ENCODE results near the gene TIMM9. TPM values are rescaled to one million over a fixed set of nuclear protein-coding genes. Genes with fewer than 3 reads are reported as not detected.

TIMM9 gene
- total RNA-seq, 6 donors from 2014 or later, result 8.7 to 24.3 (median 20.5) TPM

DNA sequence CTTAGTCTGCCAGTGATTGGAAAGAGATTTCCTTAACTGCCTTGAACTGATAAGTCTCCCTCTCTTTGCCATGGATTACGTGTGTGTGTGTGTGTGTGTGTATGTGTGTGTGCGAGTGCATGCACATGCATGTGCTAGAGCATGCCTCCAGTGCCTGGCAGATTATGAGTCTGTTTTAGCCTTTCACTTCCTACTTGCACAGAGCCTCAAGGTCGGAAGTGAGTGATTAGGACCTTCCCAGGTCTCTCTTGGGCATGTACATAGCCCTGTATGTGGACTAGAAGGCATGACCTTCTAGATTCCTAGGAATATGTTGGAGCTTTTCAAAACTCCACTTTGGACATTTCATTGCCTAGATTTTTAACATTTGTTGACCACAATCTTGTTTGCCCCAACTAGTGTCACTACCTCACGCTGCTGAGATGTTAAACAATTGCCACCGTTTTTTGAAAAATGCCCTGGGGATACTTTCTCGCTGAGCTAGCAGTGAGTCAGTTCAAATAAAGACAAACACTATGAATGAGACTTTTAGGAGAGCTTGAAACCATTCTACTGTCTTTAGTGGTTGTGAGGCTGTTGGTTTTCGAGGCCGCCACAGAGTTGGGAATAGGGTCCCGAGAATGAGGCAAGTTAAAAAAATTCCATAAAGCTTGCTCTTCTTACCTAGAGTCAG is 28.4 kb upstream of the TIMM9 start:
- no peak for TF ChIP-seq POLR2AphosphoS5 (IDR thresholded peaks at IDR 0.05)
- TF ChIP-seq POLR2A (IDR thresholded peaks at IDR 0.05), result no peak
- Histone ChIP-seq H3K4me3 (no peak overlapping the region), H3K4me1 (no peaks in the 10 kb centered on the region), H3K9me3 (no peaks in the 10 kb centered on the region), H3K27ac (no peak overlapping the region), H3K27me3 (no peaks in the 10 kb centered on the region), H3K36me3 (peaks cover 3 to 65% (median 23%) of the 10 kb centered on the region in 4 donors)
- 91 to 92% methylated on average over 9 of the region's 9 CpGs for WGBS, 2 donors
- DNase-seq (no peak), ATAC-seq (ENCODE audit: low FRiP score in 2 of 2) (no peak)

DNA sequence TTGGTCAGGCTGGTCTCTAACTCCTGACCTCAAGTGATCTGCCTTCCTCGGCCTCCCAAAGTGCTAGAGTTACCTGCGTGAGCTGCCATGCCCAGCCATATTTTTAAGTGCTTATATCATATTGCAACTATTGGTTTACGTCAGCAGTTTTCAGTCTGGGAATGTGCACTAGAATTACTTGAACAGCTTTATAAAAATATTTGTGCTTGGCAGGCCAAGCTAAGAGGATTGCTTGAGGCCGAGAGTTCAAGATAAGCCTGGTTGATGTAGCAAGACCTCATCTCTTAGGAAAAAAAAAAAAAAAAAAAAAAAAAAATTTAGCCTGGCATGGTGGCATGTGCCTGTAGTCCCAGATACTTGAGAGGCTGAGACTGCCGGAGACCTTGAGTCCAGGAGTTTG is 17.3 kb upstream of the TIMM9 start:
- ATAC-seq (ENCODE audit: low FRiP score in 2 of 2), result peak; percentile 6 to 81
- peaks cover 5 to 57% (median 28%) of the 10 kb centered on the region in 4 donors for H3K36me3 ChIP-seq
- H3K27me3 ChIP-seq, result no peaks in the 10 kb centered on the region
- no peaks in the 10 kb centered on the region for H3K9me3 ChIP-seq
- 65 to 77% methylated on average over 5 of the region's 5 CpGs for WGBS, 2 donors
- no peak overlapping the region for H3K27ac ChIP-seq
- peak in 1 of 2 donors; percentile 20 for DNase-seq
- H3K4me3 ChIP-seq, result no peak overlapping the region
- no peaks in the 10 kb centered on the region for H3K4me1 ChIP-seq
- TF ChIP-seq, protein P1, sequence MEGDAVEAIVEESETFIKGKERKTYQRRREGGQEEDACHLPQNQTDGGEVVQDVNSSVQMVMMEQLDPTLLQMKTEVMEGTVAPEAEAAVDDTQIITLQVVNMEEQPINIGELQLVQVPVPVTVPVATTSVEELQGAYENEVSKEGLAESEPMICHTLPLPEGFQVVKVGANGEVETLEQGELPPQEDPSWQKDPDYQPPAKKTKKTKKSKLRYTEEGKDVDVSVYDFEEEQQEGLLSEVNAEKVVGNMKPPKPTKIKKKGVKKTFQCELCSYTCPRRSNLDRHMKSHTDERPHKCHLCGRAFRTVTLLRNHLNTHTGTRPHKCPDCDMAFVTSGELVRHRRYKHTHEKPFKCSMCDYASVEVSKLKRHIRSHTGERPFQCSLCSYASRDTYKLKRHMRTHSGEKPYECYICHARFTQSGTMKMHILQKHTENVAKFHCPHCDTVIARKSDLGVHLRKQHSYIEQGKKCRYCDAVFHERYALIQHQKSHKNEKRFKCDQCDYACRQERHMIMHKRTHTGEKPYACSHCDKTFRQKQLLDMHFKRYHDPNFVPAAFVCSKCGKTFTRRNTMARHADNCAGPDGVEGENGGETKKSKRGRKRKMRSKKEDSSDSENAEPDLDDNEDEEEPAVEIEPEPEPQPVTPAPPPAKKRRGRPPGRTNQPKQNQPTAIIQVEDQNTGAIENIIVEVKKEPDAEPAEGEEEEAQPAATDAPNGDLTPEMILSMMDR (IDR thresholded peaks at IDR 0.05), result no peak
- TF ChIP-seq EP300 (IDR thresholded peaks at IDR 0.05) (peak in 1 of 4 donors; percentile 26), POLR2AphosphoS5 (IDR thresholded peaks at IDR 0.05) (no peak), POLR2A (IDR thresholded peaks at IDR 0.05) (no peak)

DNA sequence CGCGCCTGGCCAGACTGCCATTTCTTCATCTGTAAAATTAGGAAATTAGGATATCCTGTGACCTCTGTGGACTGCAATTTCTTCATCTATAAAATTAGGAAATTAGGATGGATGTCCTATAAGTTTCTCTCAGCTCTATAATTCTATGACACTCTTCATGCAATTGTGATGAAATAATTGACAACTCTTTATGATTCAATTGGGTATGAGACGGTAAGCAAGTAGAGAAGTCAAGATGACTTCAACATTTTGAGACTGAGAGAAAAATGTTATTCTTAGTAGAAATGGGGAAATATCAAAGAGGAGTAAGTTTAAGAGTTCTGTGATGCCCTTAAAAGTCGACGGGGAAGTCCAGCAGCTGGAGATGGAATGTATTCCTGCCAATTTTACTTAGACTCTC is 12.1 kb upstream of the TIMM9 start:
- no peaks in the 10 kb centered on the region for H3K27me3 ChIP-seq
- no peaks in the 10 kb centered on the region for H3K4me1 ChIP-seq
- DNase-seq (no peak), ATAC-seq (ENCODE audit: low FRiP score in 2 of 2) (no peak)
- H3K9me3 ChIP-seq, result no peaks in the 10 kb centered on the region
- WGBS, 2 donors, result 61 to 70% methylated on average over 5 of the region's 5 CpGs
- no peak overlapping the region for H3K4me3 ChIP-seq
- peaks cover 5 to 57% (median 24%) of the 10 kb centered on the region in 4 donors for H3K36me3 ChIP-seq
- H3K27ac ChIP-seq, result no peak overlapping the region
- TF ChIP-seq, protein P1 (IDR thresholded peaks at IDR 0.05), result no peak
- no peak for TF ChIP-seq EP300 (IDR thresholded peaks at IDR 0.05)
- no peak for TF ChIP-seq POLR2AphosphoS5 (IDR thresholded peaks at IDR 0.05)
- TF ChIP-seq POLR2A (IDR thresholded peaks at IDR 0.05), result no peak

DNA sequence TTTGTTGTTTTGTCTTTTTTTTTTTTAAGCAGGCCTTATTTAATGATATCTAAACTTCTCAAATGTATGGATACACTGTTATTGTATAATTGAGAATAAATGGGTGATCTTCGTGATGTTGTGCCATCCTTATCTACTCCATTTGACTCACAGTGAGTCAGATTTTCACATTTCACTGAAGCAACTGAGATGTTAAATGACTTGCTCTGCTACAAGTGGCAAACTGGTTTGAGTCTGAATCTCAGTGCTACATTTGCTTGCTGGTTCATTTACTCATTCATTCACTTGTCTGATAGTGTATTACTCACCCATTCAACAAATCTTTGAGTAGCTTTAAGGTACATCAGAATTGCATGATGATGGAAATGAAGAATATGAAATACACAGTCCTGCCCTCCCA is 2.8 kb upstream of the TIMM9 start:
- Histone ChIP-seq H3K4me1 (peaks cover 19 to 29% (median 21%) of the 10 kb centered on the region in 4 donors), H3K4me3 (no peak overlapping the region), H3K27ac (no peak overlapping the region), H3K27me3 (no peaks in the 10 kb centered on the region), H3K9me3 (no peaks in the 10 kb centered on the region), H3K36me3 (peaks cover 0 to 44% (median 7%) of the 10 kb centered on the region in 4 donors)
- ATAC-seq (ENCODE audit: low FRiP score in 2 of 2) (no peak), DNase-seq (no peak)
- TF ChIP-seq POLR2AphosphoS5 (IDR thresholded peaks at IDR 0.05) (no peak), POLR2A (IDR thresholded peaks at IDR 0.05) (no peak), EP300 (IDR thresholded peaks at IDR 0.05) (no peak)
- TF ChIP-seq, protein P1 (IDR thresholded peaks at IDR 0.05), result no peak
- WGBS, 2 donors, result 76 to 86% methylated on average over 1 of the region's 1 CpG

DNA sequence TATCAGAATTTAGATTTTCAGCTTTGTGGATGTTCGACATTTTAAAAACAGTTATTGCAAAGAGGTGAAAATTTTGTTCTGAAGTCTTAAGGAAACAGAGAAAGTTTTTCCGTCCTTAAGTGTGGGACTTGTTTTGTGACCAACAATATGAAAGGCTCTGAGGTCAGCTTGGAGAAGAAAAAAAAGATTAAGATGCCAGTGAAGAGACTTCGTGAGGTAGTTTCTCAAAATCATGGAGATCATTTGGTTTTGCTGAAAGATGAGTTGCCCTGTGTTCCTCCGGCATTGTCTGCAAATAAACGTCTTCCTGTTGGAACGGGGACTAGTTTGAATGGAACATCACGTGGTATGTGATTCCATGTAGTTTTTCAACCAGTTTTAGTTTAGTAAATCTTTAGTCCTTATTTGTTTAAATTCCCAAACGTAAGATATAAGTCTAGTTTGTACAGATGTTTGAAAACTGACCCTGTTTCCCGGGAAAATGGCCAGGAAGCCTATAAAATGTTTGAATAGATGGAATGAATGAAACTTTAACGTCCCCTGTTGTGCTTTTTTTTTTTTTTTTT is 870 bp upstream of the TIMM9 start:
- TF ChIP-seq POLR2AphosphoS5 (IDR thresholded peaks at IDR 0.05) (no peak), POLR2A (IDR thresholded peaks at IDR 0.05) (no peak), EP300 (IDR thresholded peaks at IDR 0.05) (no peak)
- TF ChIP-seq, protein P1 (IDR thresholded peaks at IDR 0.05), result no peak
- Histone ChIP-seq H3K27me3 (no peaks in the 10 kb centered on the region), H3K4me3 (peak overlapping the region; percentile 63 to 87 (median 84)), H3K36me3 (peaks cover 0 to 28% (median 4%) of the 10 kb centered on the region in 4 donors), H3K27ac (peak overlapping the region; percentile 88 to 98 (median 92)), H3K4me1 (peaks cover 19 to 29% (median 21%) of the 10 kb centered on the region in 4 donors), H3K9me3 (no peaks in the 10 kb centered on the region)
- ATAC-seq (ENCODE audit: low FRiP score in 2 of 2), result peak in 1 of 2 donors; percentile 63
- whole genome bisulfite sequencing, 2 donors, result 0 to 1% methylated on average over 10 of the region's 10 CpGs
- no peak for DNase-seq
